OCI-LY7 (cell line): ENCODE measurements around the gene PLPPR3. TPM values are rescaled to one million over a fixed set of nuclear protein-coding genes. Genes with fewer than 3 reads are reported as not detected.

Experiments used
- BruUV-seq: library from RNA; stranded (reverse); fragments of 400-500 nt; replicated peaks from 2 replicates; lab custom pipeline; 2021; lab: Mats Ljungman, UMichigan
- CTCF ChIA-PET: fragments of 300-600 bp; sonication (Branson Sonifier 250); formaldehyde crosslinking; loops from one replicate; lab custom pipeline; 2022; ENCODE audit warnings: antibody characterized with exemption; ENCODE audit not compliant: unreplicated experiment; lab: Charles Lee
- POLR2A ChIA-PET: fragments of 300-600 bp; sonication (Branson Sonifier 250); formaldehyde crosslinking; loops from one replicate; lab custom pipeline; 2022; ENCODE audit warnings: antibody characterized with exemption; lab: Charles Lee
- DNase-seq: peaks from one replicate; pipeline ENCODE4 v3.0.0-alpha.2; 2015; ENCODE audit warnings: low spot score
- H2AFZ ChIP-seq: fragments of 200-600 bp; sonication (generic), shearing (Covaris generic); 2 replicates; pipeline ENCODE4 v1.6.1; 2014; ENCODE audit warnings: mild to moderate bottlenecking, antibody characterized with exemption, low read length, moderate library complexity
- H3K27ac ChIP-seq: fragments of 200-600 bp; sonication (generic); 2 replicates; pipeline ENCODE4 v1.5.1; 2014; ENCODE audit warnings: mixed run types, low read depth, mild to moderate bottlenecking, moderate library complexity, low read length, inconsistent platforms; ENCODE audit not compliant: poor library complexity, severe bottlenecking
- H3K36me3 ChIP-seq: fragments of 200-600 bp; sonication (generic); 2 replicates; pipeline ENCODE4 v1.6.1; 2014; ENCODE audit warnings: mild to moderate bottlenecking, antibody characterized with exemption, low read length, moderate library complexity, mixed read lengths; ENCODE audit not compliant: insufficient read depth
- H3K4me1 ChIP-seq: fragments of 200-600 bp; sonication (generic); 2 replicates; pipeline ENCODE4 v1.5.1; 2014; ENCODE audit warnings: mild to moderate bottlenecking, low read length; ENCODE audit not compliant: insufficient read depth, poor library complexity, severe bottlenecking
- H3K4me2 ChIP-seq: fragments of 200-600 bp; sonication (generic); 2 replicates; pipeline ENCODE4 v1.6.1; 2014; ENCODE audit warnings: mild to moderate bottlenecking, low read length
- H3K4me3 ChIP-seq: fragments of 200-600 bp; sonication (generic); 2 replicates; pipeline ENCODE4 v1.5.1; 2014; ENCODE audit warnings: mild to moderate bottlenecking, low read depth, low read length; ENCODE audit not compliant: poor library complexity, severe bottlenecking
- H3K79me2 ChIP-seq: fragments of 200-600 bp; sonication (generic); 2 replicates; pipeline ENCODE4 v1.6.1; 2016; ENCODE audit warnings: low read depth, mild to moderate bottlenecking, low read length, moderate library complexity, mixed read lengths; ENCODE audit not compliant: insufficient read depth
- H3K9me2 ChIP-seq: fragments of 200-600 bp; sonication (generic); 2 replicates; pipeline ENCODE4 v1.6.1; 2016; ENCODE audit warnings: mild to moderate bottlenecking, low read length, mixed read lengths; ENCODE audit not compliant: insufficient read depth
- H3K9me3 ChIP-seq: fragments of 200-600 bp; sonication (generic); 2 replicates; pipeline ENCODE4 v1.6.1; 2014; ENCODE audit warnings: mild to moderate bottlenecking, mixed run types, low read length, mixed read lengths
- H4K20me1 ChIP-seq: fragments of 200-600 bp; sonication (generic); 2 replicates; pipeline ENCODE4 v1.6.1; 2014; ENCODE audit warnings: mild to moderate bottlenecking, antibody characterized with exemption, low read length, moderate library complexity, mixed read lengths; ENCODE audit not compliant: insufficient read depth
- EZH2phosphoT487 ChIP-seq: fragments of 200-600 bp; sonication (generic); IDR thresholded peaks from 2 replicates; pipeline ENCODE4 v1.6.1; 2018; ENCODE audit warnings: low read depth, borderline replicate concordance, mild to moderate bottlenecking, mixed run types, antibody characterized with exemption, low read length, moderate library complexity, mixed read lengths
- intact Hi-C: fragments of 100-400 bp; cut with micrococcal nuclease; formaldehyde crosslinking; loops from one replicate; pipeline ENCODE4 v1.10.0; 2022; ENCODE audit not compliant: unreplicated experiment
- total RNA-seq, 2 experiments: library from RNA; depleted of rRNA in 1 of 2; stranded (reverse); fragments of >200 nt in 1 of 2; shearing (Covaris generic) in 1 of 2; gene quantifications; 2 replicates each; pipeline ENCODE4 v1.2.3, GENCODE V29; 2014 to 2022
- TF ChIP-seq, protein P1 (sequence below): fragments of 200-600 bp; sonication (generic); conservative IDR thresholded peaks from 2 replicates; pipeline ENCODE4 v1.5.1; 2014; ENCODE audit warnings: mild to moderate bottlenecking, antibody characterized with exemption, low read length, moderate library complexity, mixed read lengths

The PLPPR3 gene
- total RNA-seq, 2 experiments from 2014 or later: not detected

DNA sequence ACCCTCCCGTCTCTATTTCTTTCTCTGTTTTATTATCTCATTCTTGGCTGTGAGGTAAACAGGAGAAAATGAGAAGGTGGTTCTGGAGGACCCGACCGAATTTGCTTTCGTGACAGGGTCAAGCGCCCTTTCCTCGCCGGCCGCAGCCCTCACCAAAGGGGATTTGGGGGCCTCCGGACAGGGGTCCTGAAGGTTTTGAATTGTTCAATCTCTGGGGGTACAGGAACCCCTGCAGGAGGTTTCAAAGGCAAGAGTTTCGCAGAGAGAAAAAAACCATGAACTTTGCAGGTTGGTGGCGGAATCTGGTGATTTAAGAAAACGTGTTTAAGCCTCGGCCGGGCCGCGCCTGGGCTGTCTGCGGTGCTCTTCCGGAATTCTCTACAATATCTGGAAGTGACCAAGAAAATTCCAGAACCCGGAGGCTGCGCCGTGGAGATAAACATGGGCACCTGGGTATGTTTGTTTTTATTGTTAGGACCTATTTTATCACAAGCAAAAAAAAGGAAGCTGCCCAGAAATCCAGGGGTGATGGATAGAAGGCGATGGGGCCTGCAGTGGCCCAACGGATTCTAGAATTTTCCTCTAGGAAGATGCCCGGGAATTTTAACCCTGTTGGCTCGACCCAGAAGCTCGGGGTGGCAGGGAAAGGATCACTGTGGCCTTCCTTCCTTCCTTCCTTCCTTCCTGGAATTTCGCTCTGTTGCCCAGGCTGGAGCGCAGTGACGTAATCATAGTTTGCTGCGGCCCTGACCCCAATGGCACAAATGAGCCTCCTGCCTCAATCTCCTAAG lies 38.7 kb downstream of the PLPPR3 start:
- Histone ChIP-seq H3K36me3 (no peaks in the 10 kb centered on the region), H3K9me3 (no peaks in the 10 kb centered on the region), H2AFZ (no peak overlapping the region), H3K27ac (no peak overlapping the region), H3K4me3 (no peak overlapping the region), H3K9me2 (no peaks in the 10 kb centered on the region), H3K4me1 (no peaks in the 10 kb centered on the region), H3K4me2 (no peak overlapping the region), H3K79me2 (no peaks in the 10 kb centered on the region), H4K20me1 (no peaks in the 10 kb centered on the region)
- TF ChIP-seq, protein P1, sequence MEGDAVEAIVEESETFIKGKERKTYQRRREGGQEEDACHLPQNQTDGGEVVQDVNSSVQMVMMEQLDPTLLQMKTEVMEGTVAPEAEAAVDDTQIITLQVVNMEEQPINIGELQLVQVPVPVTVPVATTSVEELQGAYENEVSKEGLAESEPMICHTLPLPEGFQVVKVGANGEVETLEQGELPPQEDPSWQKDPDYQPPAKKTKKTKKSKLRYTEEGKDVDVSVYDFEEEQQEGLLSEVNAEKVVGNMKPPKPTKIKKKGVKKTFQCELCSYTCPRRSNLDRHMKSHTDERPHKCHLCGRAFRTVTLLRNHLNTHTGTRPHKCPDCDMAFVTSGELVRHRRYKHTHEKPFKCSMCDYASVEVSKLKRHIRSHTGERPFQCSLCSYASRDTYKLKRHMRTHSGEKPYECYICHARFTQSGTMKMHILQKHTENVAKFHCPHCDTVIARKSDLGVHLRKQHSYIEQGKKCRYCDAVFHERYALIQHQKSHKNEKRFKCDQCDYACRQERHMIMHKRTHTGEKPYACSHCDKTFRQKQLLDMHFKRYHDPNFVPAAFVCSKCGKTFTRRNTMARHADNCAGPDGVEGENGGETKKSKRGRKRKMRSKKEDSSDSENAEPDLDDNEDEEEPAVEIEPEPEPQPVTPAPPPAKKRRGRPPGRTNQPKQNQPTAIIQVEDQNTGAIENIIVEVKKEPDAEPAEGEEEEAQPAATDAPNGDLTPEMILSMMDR: no peak
- TF ChIP-seq EZH2phosphoT487: no peak
- BruUV-seq: no TSS peak
- ChIA-PET POLR2A (no interaction called here), CTCF (no interaction called here)
- DNase-seq: no peak
- intact Hi-C loops: no loop called here

DNA sequence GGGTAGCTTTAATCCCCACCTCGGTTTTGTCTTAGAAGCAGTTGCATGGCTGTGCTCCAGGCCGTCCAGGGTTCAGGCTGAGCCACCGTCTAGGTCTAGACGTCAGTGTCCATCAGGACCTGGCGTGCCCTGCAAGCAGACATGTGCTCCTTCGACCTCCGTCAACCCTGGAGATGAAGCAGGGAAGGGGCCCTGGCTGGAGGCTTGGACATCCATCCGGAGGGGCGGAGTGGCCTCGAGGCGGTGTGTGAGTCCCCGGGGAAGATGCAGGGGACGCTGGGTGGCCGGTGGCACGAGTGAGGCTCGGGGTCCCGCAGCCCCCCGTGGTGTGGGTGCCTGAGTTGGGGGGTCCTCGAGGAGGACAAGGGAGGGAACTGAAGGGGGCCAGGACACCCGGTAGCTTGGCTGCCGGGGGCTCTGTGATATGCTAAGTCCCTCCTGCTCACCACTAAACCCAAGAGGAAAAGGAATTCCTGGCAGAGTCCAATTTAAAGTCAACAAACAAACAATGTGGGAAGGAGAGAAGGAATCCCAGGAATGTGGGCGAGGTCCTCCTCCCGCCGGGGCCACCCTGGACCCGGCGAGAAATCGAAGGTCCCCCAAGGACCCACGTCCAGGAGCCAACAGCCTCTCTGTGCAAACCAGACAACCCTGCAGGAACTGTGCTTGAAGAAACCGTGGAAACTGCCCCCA lies 39.4 kb downstream of the PLPPR3 start:
- no TSS peak for BruUV-seq
- Histone ChIP-seq H3K9me2 (no peaks in the 10 kb centered on the region), H3K79me2 (no peaks in the 10 kb centered on the region), H2AFZ (no peak overlapping the region), H3K27ac (no peak overlapping the region), H4K20me1 (no peaks in the 10 kb centered on the region), H3K4me1 (no peaks in the 10 kb centered on the region), H3K36me3 (no peaks in the 10 kb centered on the region), H3K9me3 (no peaks in the 10 kb centered on the region), H3K4me3 (no peak overlapping the region), H3K4me2 (no peak overlapping the region)
- TF ChIP-seq, protein P1: no peak
- TF ChIP-seq EZH2phosphoT487: no peak
- ChIA-PET POLR2A (no interaction called here), CTCF (interaction anchor here (0.6 kb wide), 1 partner anchor 119 kb away, joined by 3 read pairs; the partner anchor contains the start of gene RNF126)
- DNase-seq: no peak
- intact Hi-C loops: no loop called here

- H3K9me2 ChIP-seq: no peaks in the 10 kb centered on the region
- H2AFZ ChIP-seq: no peak overlapping the region
- BruUV-seq: no TSS peak
- H3K9me3 ChIP-seq: no peaks in the 10 kb centered on the region
- TF ChIP-seq EZH2phosphoT487: no peak
- TF ChIP-seq, protein P1: no peak
- H3K4me2 ChIP-seq: no peak overlapping the region
- H3K4me1 ChIP-seq: no peaks in the 10 kb centered on the region
- no peak overlapping the region for H3K4me3 ChIP-seq
- intact Hi-C loops: no loop called here
- ChIA-PET POLR2A (no interaction called here), CTCF (interaction anchor here (0.6 kb wide), 1 partner anchor 119 kb away, joined by 3 read pairs; the partner anchor contains the start of gene RNF126)
- H3K36me3 ChIP-seq: no peaks in the 10 kb centered on the region
- H3K79me2 ChIP-seq: no peaks in the 10 kb centered on the region
- no peak overlapping the region for H3K27ac ChIP-seq
- no peak for DNase-seq
- no peaks in the 10 kb centered on the region for H4K20me1 ChIP-seq
Measured at GRCh38 chr19:781800-782184, 40.0 kb downstream of the PLPPR3 start.
